Measurements from ENCODE around the gene TMEM145.
A peak's percentile ranks its signal among the peaks of the same experiment; 100 is the strongest.
"Not testable (repeated sequence)": the region's sequence is repeated elsewhere in the genome, so short reads cannot be mapped to it uniquely, and the experiment has no call there.

TMEM145 gene

DNA sequence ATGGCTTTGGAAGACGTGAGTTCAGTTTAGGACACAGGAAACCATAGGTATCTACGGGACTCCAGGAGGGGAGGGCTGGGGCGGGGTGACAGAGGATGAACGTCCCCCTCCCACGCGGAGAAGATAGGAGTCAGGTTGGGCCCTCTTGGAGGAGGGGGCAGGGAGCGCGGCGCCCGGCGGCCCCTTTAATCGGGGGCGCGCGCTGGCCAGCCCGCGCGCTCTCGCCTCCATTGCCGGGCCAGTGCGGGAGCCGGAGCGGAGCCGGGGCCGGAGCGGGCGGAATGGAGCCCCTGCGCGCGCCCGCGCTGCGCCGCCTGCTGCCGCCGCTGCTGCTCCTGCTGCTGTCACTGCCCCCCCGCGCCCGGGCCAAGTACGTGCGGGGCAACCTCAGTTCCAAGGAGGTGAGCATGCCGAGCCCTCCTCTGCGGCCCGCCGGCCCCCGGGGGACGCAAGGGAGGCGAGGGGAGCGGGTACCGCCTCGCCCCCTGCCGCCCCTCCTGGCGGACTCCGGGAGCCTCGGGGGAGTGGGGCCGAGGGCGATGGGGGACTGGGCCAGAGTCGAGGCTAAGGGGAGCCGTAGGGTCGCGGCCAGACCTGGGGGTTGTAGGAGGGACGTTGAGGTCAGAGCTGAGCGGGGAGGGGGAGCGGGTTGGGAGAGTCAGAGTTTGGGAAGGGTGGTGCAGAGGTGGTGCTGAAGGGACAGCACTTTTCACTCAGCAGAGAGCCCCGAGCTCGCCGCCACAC is at the start of gene TMEM145:
Gene TMEM145 (plus strand): TSS at position 214 of the 744 bp plus-strand sequence. CDS start 68 bp downstream, at position 282.
- DNase-seq (ENCODE audit: low spot score) = peak; percentile 51

DNA sequence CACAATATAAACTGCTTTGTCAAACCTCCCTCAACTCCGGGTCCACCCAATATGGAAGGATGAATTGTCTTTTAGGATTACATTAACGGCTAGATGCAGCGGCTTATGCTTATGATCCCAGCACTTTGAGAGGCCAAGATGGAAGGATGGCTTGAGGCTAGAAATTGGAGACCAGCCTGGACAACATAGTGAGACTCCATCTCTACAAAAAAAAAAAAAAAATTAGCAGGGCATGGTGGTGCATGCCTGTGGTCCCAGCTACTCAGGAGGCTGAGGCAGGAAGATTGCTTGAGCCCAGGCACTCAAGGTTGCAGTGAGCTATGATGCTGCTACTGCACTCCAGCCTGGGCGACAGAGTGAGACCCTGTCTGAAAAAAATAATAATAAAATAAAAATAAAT is 47.0 kb upstream of the TMEM145 start:
- DNase-seq (ENCODE audit: low spot score) = not testable (repeated sequence)

DNA sequence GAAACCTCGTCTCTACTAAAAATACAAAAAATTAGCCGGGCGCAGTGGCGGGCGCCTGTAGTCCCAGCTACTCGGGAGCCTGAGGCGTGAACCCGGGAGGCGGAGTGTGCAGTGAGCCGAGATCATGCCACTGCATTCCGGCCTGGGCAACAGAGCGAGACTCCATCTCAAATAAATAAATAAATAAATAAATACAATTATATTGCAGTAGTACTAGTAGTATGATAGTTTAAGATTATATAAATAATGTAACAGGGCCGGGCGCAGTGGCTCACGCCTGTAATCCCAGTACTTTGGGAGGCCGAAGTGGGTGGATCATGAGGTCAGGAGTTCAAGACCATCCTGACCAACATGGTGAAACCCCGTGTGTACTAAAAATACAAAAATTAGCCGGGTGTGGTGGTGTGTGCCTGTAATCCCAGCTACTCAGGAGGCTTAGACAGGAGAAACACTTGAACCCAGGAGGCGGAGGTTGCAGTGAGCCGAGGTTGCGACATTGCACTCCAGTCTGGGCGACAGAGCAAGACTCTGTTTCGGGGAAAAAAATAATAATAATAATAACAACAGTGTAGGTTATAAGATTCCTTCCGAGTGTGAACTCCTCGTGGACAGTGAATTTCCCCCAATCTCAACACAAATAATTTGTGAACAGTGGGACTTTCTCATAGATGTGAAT is 46.0 kb upstream of the TMEM145 start:
- not testable (repeated sequence) for DNase-seq (ENCODE audit: low spot score)

DNA sequence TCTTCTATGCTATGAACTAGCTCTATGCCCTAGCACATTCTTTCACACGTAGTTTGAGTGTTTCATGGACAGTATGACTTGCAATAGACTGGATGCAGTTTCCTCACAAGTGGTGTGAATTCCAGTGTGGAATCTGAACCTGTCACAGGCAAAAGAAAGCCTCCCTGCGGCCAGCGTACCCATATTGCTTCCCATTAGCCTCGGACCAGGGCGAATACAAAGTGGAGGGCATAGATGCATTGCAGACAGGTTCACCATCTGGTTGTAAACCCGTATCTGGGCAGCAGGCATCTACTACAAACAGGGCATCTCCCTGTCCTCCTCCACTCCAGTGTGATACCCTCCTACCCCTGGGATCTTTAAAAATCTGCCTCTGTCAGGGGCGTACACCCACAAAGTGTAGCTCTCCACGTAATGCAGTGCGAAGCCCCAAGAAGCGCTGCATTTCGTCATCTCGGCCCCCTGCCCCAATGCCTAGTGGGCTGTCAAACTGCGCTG is 45.4 kb upstream of the TMEM145 start:
- DNase-seq (ENCODE audit: low spot score) = no peak

GRCh38 chr19:42268142-42268703 is 44.9 kb upstream of the TMEM145 start:
- DNase-seq (ENCODE audit: low spot score) = peak; percentile 96

- DNase-seq (ENCODE audit: low spot score) = peak; percentile 98
These were observed 44.2 kb upstream of the TMEM145 start, which contains the start of gene CIC for GRCh38 chr19:42268704-42269477. Gene CIC, plus strand, starts transcription at chr19:42269252. Its CDS starts 2,532 bp downstream, at chr19:42271784.

DNA sequence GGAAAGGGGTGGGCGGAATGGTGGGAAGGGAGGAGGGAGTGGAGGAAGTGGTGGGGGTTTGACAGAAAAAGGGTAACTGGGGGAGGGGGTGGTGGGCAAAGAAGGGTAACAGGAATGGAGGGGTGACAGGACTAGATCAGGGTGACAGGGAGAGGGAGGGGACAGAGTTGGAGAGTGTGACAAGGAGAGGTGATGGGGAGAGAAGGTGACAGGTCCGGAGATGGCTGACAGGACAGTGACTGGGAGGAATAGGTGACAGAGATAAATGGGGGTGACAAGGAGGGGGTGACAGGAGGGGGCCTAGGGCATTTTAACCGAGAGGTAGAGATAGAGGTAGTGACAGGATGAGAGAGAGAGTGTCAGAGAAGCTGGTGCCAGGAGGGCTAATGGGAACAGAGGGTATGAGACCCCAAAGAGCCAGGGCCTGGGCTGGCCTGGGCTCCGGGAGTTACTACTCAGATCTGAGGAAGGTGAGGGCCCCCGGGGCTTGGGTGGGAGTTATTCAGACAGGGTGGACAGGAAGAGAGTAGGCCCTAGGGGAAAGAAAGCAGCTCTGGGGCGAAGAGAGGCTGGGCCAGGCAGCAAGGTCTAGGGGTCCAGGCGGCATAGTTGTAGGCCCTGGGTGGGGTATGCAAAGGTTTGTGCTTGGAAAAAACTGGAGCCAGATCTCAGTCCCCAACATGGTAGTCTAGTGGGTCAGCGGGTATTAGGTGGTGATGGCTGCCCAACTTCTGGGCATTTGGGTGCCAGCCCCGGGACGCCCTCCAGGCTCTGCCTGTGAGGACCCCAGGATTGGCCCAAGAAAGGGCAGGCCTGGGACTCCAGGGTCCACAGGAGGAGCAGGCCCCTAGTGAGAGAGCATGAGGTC is 43.4 kb upstream of the TMEM145 start:
- DNase-seq (ENCODE audit: low spot score) = no peak

DNA sequence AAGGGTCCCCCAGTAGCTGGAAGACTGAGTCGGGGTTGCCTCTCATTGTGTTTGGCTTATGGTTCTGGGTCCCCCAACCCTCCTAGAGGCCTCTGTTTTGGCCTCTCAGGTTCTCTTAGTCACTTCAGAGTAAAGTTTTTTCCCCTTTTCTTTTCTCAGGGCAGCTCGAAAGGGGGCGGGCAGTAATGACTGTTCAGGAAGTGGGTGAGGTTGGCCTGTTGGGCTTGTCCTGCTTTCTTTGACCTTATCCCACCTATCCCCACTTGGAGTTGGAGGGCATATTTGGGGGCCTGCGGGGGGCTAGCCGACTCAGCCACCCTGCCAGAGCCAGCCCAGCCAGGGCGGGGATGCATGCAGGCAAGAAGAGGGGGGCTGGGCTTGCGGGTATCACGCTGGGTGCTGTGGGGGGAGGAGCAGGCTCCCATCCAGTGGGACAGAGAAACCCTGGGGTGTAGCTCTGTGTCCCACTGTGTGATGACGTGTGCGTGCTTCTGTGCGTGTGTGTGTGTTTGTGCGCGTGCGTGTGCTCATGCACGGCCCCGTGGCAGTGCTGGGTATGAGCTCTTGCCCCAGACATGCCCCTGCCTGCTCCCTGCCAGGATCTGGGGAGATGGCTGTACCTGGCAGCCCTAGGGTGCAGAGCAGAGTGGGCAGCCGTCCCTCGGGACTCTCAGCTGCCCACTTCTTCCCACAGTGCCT is 42.6 kb upstream of the TMEM145 start:
- DNase-seq (ENCODE audit: low spot score) = no peak

DNA sequence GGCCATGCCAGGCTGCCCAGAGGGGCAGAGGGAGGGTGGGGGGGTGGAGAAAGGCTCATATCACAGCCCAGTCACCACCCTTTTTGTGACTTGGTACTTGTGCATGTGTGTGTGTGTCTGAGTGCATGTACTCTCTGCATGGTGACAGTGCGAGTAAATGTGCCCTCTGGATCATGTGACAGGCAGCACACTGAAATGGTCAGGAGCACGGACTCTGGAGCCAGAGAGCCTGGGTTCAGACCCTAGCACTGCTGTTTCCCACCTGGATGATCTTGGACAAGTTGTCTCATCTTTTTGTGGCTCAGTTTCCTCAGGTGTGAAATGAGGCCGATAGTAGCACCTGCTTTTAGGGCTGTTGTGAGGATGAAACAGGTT is 42.1 kb upstream of the TMEM145 start:
- no peak for DNase-seq (ENCODE audit: low spot score)

DNA sequence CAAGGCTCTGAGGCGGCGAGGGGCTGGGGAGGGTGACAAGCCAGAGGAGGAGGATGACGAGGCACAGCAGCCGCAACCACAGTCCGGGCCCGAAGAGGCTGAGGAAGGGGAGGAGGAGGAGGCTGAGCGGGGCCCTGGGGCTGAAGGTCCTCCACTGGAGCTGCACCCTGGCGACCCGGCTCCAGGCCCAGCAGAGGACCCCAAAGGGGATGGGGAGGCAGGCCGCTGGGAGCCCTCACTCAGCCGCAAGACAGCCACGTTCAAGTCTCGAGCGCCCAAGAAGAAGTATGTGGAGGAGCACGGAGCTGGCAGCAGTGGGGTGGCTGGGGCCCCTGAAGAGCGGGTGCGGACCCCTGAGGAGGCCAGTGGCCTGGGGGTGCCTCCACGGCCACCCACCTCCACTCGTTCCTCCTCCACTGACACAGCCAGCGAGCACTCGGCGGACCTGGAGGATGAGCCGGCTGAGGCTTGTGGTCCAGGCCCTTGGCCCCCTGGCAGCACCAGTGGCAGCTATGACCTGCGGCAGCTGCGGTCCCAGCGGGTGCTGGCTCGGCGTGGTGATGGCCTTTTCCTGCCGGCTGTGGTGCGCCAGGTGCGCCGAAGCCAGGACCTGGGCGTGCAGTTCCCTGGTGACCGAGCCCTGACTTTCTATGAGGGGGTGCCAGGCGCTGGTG is 41.1 kb upstream of the TMEM145 start:
- no peak for DNase-seq (ENCODE audit: low spot score)

DNA sequence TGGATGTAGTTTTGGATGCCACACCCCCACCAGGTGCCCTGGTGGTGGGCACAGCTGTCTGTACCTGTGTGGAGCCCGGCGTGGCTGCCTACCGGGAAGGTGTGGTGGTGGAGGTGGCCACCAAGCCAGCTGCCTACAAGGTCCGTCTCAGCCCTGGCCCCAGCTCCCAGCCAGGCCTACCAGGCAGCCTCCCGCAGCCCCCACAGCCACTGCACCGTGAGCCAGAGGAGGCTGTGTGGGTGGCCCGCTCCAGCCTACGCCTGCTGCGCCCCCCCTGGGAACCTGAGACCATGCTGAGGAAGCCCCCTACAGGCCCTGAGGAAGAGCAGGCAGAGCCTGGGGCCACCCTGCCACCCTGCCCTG is 40.6 kb upstream of the TMEM145 start:
- no peak for DNase-seq (ENCODE audit: low spot score)

DNA sequence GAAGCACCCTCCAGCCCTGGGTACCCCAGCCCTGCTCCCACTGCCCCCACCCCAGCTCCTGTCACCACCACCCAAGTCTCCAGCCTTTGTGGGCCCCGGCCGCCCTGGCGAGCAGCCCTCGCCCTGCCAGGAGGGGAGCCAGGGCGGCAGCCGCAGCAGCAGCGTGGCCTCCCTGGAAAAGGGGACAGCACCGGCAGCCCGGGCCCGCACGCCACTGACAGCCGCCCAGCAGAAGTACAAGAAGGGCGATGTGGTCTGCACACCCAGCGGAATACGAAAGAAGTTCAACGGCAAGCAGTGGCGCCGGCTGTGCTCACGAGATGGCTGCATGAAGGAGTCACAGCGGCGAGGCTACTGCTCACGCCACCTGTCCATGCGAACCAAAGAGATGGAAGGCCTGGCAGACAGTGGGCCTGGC is 40.1 kb upstream of the TMEM145 start:
- DNase-seq (ENCODE audit: low spot score) = no peak

DNA sequence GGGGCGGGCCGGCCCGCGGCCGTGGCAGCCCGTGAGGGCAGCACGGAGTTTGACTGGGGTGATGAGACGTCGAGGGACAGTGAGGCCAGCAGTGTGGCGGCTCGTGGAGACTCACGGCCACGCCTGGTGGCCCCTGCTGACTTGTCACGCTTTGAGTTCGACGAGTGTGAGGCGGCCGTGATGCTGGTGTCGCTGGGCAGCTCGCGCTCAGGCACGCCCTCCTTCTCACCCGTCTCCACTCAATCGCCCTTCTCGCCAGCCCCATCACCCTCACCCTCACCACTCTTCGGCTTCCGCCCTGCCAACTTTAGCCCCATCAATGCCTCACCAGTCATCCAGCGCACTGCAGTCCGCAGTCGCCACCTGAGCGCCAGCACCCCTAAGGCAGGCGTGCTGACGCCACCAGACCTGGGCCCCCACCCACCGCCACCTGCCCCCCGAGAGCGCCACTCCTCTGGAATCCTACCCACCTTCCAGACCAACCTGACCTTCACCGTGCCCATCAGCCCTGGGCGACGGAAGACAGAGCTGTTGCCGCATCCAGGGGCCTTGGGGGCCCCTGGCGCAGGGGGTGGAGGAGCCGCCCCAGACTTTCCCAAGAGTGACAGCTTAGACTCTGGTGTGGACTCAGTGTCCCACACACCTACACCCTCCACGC is 39.6 kb upstream of the TMEM145 start:
- no peak for DNase-seq (ENCODE audit: low spot score)

GRCh38 chr19:42274065-42274682 is 38.9 kb upstream of the TMEM145 start:
- DNase-seq (ENCODE audit: low spot score) = no peak

DNA sequence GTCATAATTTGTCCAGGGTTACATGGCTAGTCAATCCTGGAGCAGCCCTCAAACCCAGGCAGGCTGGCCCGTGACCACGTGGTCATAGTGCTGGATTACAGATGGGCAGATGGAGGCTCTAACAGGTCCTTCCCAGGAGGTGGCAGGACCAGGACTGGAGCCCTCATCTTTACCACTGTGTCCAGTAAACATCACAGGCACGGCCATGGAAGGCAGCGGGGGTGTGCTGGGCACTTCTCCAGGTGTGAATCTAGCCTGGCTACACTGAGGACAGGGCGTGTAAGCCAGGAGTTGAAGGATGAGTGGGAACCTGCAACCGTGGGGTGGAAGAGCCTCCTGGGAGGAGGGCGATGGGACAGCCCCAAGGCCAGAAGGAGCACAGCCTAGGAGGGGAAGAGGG is 38.0 kb upstream of the TMEM145 start:
- DNase-seq (ENCODE audit: low spot score) = no peak

GRCh38 chr19:42275517-42275916 is 37.6 kb upstream of the TMEM145 start:
- no peak for DNase-seq (ENCODE audit: low spot score)

DNA sequence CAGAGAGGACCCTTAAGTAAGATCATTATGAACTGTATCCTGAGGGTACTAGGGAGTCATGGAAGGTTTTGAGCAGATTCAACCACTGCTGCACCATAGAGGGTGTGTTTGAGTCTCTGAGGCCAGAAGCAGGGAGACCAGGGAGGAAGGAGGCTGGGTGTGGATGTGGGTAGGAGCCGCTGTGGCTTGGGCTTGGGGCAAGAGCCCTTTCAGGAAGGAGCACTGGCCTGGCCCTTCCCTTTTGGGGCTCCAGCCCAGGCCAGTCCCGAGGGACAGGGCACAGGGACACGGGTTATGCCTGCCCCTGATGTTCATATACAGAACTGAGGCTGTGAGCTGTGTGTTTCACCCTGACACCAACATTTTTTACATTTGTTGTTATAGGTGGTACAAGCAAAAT is 36.8 kb upstream of the TMEM145 start:
- no peak for DNase-seq (ENCODE audit: low spot score)

- DNase-seq (ENCODE audit: low spot score) = no peak
These were observed 36.3 kb upstream of the TMEM145 start for GRCh38 chr19:42276821-42277220.

DNA sequence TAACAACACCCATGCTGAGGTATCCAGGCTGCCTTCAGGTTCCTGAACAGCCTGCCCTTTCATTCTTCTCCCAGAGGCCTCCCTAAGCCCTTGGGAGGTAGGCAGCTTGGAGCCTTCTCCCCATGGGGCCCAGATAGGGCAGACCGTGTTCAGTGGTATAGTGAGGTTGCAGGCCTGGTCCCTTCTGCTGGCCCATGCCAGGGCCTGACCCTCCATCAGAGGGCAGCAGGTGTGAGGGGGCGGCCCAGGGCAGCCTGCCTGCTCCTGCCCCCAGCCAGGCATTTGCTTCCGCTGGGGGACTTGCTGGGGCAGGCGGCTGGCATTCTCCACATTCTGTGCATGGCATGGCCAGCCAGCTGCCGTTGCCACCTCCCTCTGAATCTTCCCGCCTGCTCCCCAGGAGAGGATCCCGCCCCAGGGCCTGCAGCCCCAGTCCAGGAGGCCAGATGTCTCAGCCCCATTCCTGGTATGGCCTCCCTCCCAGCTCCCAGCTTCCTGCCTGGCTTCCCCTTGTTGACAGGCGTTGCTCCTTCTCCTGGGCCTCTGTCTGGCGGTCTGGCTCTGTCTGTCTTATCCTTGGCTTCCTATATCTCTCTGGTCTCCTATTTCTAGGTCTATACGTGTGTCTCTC is 35.2 kb upstream of the TMEM145 start:
- no peak for DNase-seq (ENCODE audit: low spot score)

All from COLO829 (cell line).